Occipital lobe (tissue), 3 donors: ENCODE data around the gene GCM1. TPM values are rescaled to one million over a fixed set of nuclear protein-coding genes. Genes with fewer than 3 reads are reported as not detected.

Experiments
- DNase-seq: peaks from one replicate; lab custom pipeline; 2025; lab: John Stamatoyannopoulos, UW
- small RNA-seq: library from RNA; depleted of rRNA; stranded (forward); fragments of <200 nt; gene quantifications from one replicate; pipeline ENCODE3, GENCODE V24; 2014
- total RNA-seq: library from RNA; depleted of rRNA; stranded (reverse); fragments of >200 nt; gene quantifications from one replicate; pipeline ENCODE4 v1.2.3, GENCODE V29; 2014

Gene GCM1
- total RNA-seq, 1 donor from 2014 or later: not detected

DNA sequence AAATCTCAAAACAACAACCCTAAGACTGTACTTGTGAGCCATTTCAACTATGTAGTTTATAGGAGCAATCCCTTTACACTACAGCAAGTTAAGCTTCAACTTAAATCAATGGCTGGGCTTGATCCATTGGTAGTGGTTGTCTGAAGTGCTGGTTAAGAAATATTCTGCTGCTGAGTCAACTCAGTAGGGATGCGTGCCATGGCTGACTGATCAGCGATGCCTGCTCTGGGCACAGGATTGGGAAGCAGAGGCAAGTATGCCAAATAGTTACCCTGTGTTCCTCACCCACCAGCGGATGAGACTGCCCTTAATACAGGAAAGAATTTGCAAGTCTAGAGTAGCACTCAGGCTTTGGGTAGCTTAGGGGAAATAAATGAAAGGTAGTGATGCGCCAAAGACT, 41.5 kb downstream of the GCM1 start:
- no peak for DNase-seq

DNA sequence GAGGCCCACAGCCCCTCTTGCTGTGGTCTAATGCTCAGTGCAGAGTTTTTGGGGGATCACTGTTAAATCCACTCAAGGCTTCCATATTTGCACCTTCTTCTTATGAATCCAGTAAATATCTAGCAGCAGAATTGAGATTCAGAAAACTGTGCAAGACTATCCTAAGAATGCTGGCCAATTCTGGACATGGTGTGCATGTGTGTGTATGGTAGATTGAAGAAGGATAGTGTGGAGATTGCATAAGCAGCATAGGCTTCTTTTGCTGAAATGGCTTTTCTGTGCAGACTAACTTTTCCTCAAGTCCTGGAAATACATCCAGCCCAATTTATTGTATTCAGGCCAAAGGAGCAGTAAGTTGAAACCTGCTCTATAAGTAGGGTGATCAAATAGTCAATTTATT, 43.7 kb downstream of the GCM1 start:
- DNase-seq: no peak

DNA sequence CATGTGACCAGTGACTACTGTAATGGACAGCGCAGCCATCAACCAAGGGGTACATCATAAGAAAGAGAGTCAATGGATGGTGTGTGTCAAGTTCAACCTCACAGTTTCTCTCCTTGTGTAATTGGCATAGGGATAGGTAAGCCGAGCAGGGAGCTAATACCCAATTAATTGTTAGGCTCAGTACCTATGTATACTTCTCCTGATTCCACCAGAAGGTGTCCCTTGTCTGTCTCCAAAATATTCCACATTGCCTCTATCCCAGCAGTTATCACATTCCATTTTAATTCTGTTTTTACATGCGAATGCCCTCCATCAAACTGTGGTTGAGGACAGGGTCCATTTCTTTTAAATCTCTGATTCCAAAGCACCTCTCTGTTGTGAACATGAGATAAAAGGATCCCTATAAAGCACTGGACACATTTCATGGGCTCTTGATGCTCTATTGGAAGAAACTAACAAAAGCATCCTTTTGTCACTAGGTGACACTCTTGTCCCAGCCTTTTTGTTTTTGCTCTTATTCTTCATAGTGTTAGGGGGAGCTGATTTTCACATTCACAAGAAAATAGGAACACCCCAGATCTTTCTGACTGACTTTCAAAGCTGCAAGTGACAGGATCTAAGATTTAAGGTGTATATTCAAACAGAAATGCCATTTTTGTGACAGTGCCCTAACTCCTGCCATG, 44.5 kb downstream of the GCM1 start:
- no peak for DNase-seq

DNA sequence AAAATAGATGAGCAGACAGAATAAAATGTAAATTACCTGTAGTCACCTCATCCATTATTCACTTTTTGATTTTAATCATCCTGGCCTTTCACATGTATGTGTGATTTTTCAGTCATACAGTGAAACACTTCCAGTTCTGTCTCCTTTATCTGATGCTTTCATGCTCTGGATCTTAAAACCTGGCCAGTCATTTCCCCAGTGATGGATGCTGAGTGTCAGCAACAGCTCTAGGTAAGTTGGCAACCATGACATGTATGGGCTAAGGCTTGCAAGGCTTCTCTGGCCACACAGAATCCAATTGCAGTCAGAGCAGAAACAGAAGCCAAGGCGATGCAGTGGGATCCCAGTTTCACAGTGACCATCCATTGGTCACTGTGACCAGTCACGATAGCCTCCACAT, 47.6 kb downstream of the GCM1 start:
- no peak for DNase-seq

DNA sequence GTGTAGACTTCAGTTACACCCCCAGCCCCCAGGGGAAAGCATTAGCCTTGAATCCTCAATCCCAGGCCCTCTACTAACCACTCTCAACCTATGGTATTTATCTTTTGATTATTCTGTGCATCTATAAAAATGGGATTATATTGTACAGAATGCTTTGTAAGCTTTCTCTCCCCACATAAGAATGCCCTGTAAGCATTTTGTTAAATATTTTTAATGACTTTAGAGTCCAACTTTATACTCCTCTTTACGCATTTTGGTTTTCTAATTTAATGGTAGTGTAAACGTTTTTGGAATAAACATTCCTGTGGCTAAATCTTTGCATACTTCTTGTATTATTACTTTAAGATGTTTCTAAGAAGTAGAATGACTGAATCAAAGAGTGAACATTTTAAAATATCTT, 48.1 kb downstream of the GCM1 start:
- DNase-seq: no peak

DNA sequence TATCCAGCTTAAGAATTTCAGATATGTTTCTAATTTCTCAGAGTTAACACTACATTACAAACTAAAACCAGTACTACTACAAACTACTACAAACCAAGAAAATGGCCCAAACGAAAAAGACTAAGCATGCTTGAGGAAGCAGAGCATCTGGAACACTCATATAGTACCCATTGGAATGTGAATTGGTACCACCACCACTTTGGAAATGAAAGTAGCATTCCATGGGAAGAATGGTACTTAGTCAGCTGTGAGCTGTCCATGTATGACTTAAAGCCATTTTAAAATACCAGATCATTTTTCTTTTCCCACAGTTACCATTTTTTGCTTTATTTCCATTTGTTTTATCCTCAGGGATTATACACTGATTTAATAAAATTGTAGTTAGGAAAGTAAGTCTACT, 52.9 kb downstream of the GCM1 start:
- no peak for DNase-seq

DNA sequence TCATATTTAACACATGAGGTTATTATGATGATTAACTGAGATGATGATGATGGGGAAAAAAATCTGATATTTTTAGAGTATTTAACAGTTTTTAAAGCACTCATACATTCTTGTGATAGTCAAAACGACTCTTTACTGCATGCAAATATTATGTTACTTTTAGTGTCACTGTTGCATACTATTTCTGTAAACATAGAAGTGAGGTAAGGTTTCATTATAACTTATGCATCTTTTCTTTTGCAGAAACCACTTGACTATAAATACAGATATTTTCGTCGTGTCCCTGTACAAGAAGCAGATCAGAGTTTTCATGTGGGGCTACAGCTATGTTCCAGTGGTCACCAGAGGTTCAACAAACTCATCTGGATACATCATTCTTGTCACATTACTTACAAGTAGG, 53.4 kb downstream of the GCM1 start:
- no peak for DNase-seq

DNA sequence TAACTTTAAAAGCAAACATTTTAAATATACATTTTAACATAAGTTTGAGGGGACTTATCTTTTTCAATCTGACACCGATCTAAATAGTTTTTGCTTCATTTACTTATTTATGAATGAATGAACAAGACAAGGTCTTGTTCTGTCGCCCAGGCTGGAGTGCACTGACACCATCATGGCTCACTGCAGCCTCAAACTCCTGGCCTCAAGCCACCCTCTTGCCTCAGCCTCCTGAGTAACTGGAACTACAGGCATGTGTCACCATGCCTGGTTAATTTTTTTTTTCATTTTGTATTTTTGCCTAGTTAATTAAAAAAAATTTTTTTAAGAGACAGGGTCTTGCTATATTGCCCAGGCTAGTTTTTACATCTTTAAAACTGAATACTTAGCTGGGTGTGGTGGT, 58.1 kb downstream of the GCM1 start:
- peak; percentile 2 for DNase-seq

DNA sequence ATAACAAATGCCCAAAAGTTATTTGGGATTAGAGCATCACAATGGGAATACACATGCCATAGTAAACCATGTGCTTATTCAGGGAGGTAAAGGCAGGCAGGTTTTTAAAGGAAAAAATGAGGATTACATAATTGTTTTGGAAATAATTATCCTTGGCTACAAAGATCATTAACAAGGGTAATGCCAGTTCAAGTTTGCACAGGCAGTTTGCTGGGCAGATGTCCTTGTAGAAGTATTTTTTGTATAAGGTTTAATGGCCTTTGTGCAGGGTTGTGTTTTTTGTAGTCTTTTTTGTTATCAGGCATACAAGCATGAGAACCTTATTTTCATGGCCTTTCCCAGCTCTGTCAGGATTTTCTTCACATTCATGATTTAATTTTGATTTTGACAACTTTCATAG, 58.7 kb downstream of the GCM1 start:
- no peak for DNase-seq

DNA sequence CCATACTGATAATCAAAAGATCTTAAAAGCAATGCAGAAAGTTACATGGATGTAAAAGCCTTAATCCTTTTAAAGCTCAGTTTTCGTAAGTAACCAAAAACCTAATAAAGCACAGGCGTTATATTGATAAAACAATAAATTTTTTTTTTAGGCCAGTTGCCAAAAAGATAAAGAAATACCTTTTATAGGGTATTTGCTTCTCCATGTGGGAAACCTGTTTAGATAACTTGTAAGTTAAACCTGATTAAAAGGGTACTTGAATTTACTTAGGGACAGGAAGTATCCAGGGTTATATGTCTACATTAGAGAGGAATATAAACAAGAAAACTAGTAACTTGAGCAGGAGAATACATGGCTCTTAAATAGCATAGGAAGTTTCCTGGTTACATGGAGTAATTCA, 62.3 kb downstream of the GCM1 start:
- no peak for DNase-seq

DNA sequence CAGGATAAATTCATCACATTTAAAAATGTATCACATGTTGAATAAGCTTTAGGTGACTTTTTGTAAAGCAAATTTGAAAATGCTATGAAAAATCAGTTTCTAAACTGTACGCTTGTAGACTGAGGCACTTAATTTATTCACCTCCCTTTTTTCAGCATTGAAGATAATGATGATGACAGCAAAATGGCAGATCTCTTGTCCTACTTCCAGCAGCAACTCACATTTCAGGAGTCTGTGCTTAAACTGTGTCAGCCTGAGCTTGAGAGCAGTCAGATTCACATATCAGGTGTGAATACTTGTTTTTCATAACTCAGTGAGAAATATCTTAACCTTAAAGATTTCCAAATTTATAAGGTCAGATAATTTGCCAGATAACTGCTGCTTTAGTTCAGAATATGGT, 67.8 kb downstream of the GCM1 start:
- DNase-seq: no peak

Small RNA genes within 50 kb of the gene (small RNA-seq; reads per million reads assigned to genes)
- not detected for gene RN7SL244P
- gene RNU6-464P: not detected

Other genes starting within 250 kb of the GCM1 start
- gene GSTA3, start 239.1 kb downstream of the GCM1 start, total RNA-seq: not detected
- 145 TPM for gene GSTA4, start 153.6 kb downstream of the GCM1 start, total RNA-seq
- gene CILK1, start 87.0 kb downstream of the GCM1 start, total RNA-seq: 34.5 TPM
- 54.7 TPM for gene FBXO9, start 83.4 kb downstream of the GCM1 start, total RNA-seq
- gene ELOVL5, start 200.1 kb upstream of the GCM1 start, total RNA-seq: 54.1 TPM